Epidermal melanocyte (primary cell): ENCODE data around the gene POMGNT2.

Experiments used
- DNase-seq: peaks from one replicate; pipeline ENCODE4 v3.0.0; 2011; ENCODE audit warnings: low spot score; ENCODE audit not compliant: insufficient read length

The POMGNT2 gene

DNA sequence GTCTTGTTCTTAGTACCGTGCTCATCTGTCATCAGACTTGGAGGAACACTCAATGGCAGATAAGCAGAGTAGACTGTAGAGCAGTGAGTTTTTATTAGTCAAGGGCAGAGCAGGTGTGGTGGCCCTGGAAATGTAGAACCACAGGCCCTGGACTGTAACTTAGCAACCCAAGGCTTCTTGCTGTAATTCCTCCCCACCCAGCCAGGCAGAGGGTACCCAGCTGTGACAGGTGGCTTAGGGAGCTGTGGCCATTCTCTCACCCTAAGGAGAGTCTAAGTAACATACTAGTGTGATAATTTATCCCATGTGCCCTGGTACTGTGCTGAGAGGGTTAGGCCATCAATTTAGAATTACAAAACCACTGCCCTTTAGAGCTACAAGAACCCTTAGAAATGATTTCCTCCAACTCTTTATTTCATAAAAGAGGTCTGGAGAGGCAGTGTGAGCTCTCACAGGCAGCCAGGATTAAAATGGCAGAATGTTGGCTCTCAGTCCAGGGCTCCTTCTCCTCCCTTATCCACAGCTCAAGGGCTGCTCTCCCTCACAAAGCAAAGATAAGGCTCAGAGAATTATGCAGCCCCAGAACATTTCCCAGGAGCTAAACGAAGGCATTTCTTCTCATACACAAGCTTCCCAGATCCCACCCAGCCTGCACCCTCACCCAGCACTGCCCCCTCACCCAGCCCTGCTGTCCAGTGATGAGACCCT lies 3.0 kb downstream of the POMGNT2 start:
- no peak for DNase-seq

DNA sequence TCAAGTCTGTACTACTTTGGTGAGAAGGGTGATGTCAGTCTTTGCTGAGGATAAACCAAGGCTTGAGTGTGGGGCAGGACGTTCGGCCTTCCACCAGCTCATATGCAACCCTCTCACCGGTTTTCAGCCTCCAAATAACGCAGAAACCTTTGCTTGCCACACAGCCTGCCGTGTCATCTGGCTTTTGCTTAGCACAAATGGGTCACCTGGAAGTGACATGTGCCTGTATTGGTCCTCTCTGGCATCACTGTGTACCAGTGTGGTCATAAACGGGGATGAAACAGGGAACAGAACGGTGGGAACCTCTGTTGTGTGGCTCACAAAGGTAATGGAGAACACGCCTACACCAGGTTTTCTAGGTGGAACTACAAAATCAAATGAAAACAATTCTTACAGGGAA lies 7.1 kb downstream of the POMGNT2 start:
- no peak for DNase-seq

DNA sequence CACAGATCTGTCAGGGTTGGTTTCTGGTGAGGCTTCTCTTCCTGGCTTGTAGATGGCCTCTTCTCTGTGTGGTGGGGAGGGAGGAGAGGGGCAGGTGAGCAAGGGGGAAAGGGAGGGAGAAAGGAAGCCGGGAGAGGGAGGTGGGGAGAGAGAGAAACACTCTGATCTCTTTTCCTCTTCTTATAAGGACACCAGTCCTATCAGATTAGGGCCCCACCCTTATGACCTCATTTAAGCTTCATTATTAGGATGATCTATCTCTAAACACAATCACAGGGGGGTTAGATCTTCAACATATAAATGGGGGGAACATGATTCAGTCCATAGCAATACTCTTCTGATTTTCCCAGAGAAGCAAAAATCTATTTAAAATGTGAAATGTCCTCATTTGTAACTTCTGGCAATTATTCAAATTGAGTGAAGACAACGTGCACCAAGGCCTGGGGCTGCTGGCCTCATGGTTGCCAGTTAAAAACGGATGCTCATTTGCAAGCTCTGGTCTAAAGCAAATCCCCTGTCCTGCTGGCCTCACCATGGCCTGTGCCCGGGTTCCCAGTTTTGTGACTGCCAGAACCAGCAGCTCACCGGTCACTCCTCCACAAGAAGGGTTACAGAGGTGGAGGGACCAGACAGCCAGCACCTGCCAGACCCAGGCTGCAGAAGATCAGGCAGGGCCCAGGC lies 8.3 kb downstream of the POMGNT2 start:
- no peak for DNase-seq

DNA sequence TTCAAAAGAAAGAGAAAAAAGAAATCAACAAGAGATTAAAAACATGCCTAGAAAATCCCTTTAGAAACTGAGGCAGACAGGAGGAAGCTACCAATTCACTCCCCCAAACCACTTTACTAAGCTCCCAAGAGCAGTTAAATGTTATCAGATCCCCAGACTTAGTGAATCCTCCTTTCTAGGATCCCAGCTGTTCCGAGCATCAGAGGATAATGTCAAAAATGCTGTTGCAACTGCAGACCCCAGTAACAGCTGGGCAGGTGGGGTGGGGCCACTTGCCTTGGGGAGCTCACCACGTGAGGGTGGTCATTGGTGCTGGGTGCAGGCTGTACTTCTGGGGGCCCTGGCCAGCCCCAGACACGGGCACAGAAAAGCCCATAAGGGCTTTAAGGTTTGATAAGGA lies 9.1 kb downstream of the POMGNT2 start:
- DNase-seq, result no peak

DNA sequence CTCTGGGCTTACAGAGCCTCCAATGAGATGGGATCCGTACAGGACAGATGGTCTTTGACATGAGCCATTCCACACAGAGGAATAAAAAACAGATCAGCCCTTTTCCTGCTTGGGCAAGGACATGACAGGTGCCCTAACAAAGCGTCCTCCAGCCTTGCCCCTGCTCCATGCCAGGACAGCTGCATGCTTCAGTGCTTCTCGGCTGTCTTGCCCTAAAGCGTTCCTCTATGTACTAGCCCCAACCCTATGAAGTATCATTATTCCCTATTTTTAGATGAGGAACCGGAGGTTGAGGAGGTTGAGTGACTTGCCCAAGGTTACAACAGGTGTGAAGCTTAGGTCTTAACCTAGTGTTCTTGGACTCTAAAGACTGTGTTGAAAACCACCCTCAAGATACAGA lies 10.5 kb downstream of the POMGNT2 start:
- DNase-seq, result no peak

DNA sequence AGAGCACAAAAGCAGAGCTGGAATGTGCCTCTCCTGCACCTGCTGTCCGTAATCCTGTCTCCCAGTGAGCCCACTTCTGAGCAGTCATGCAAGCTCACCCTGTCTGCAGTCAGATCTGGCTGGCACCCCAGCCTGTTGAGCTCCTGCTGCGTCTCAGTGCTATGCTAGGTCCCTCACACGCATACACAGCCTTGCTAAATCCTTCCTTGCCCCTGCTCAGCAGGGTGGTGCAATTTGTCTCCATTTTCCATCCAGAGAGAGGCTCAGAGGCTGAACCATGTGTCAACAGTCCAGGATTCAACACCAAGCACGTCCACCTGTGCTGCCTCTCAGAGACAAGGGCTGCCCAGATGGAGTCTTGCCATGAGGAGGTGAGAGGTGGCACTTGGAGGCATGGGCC lies 11.0 kb downstream of the POMGNT2 start:
- no peak for DNase-seq

DNA sequence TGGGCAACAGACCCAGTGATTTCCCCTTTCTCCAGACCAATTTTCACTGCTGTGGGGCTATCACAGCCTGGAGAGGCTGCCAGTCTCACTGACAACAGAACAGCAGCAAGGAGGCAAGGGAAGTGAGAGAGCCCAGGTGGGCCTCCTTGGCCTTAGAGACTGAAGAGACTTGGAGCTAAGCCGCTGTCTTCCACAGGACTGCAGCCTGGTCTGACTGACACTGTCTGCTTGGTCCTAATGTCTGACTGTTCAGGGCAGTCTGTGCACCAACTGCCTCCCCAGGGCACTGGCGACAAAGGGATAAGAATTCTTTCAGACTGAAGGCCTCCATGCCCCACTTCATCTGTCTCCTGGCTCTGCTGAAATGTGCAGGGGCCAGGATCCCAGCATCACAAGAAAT lies 11.5 kb downstream of the POMGNT2 start:
- no peak for DNase-seq

DNA sequence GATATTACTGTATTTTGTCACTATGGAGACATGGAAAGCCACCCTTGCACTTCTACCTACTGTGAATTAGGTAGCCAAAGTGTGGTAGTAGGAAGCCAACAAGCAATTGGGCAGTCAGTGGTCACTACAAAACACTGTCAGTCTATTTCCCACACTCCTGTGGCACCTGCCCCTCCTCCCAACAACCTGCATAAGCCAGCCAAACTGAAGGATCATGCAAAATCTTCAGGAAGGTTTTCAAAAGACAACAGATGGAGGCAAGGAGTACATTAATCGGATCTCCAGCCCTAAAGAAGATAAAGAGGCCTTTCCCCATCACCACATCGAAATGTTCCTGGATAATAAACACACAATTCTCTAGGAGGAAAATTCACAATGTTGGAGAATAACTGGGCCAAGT lies 11.9 kb downstream of the POMGNT2 start:
- DNase-seq, result no peak

DNA sequence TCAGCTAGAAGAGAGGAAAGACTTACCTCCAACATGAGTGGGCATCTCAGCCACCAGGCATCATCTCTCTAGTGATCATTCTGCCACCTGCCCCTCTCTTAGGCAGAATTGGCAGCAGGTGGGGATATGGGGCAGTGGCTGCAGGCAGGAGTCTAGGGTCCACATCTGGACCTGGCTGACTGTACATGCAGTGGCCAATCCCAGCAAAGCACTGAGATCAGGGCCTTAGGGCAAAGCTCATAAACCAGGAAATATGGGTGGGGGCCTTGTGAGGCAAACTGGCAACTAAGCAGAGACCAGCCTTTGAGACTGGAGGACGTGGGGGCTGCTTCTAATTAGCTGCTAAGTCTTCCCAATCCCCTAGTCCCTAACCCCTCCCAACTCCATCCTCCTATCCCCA lies 12.9 kb downstream of the POMGNT2 start:
- DNase-seq, result no peak

DNA sequence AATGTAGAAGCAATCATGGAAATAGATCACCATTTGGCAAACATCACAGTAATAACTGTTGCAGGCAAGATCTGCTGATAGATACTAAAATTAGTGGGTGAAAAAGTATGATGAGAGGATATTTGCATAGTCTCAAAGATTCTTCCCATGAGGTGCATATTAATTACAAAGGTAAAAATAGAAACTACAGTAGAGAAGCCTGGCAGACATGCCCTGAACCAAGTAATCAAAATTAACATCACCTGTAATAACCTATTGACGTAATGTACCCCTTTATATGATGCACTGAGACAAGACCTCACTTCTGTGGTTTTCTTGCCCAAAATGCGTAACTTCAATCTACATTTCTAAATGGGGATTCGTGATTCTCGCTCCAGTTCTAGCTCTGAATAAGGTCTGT lies 14.4 kb downstream of the POMGNT2 start:
- no peak for DNase-seq

DNA sequence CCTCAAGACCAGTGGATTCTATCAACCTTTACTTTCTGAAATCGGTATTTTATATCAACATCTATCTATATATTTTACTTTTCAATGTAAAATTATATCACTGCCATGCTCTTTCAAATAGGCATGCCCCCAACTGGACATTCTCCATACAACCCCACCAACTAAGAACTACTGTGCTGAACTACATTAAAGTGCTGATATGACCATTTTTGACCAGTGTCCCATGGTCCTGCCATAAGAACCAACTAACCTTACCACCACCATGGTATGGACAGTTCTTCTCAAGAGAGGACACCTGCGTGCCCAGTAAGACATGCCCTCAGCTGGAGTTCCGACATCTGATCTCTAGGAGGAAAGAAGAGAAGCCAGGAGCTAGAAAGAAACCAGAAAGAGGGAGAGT lies 15.6 kb downstream of the POMGNT2 start:
- DNase-seq, result no peak

DNA sequence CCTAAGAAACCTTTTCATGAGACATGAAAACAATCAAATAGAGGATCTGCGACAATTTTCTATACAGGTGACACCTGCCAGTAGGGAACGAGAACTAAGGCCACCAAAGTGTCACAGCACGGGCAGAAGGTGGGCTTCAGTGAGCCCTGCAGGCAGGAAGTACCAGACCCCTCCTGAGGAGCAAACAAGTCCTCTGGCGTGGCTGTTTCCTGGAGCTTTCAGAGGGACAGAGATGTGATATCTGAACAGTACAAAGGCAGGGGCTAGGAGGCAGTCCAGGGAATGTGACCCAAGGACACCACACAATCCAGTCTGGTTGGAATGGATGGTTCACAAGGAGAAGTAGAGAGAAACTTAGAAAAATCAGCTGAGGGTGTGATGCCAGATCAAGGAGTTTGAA lies 16.8 kb downstream of the POMGNT2 start:
- DNase-seq, result no peak

DNA sequence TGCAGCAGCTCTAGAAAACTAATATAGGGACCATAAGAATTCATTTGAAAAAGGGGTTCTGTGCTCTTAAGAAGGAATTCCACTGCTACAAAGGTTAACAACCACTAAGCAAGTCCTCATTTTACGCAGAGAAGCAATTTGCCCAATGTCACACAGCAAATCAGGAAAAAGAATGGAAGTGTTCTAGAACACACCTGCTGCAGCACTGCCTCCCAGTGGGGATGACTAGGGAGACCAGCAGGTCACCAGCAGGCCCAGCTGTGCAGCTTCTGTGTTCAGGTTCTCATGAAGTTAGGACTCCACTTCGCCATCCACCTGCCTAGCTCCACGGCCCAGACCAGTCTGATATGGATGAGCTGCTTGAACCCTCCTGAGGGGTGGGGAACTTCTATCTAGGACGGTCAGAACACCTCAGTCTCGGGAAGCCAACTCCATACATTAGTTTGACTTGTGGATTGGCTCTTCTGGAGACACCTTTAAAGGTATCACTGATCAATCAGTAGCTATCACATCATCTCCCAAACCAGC lies 18.6 kb downstream of the POMGNT2 start:
- no peak for DNase-seq

DNA sequence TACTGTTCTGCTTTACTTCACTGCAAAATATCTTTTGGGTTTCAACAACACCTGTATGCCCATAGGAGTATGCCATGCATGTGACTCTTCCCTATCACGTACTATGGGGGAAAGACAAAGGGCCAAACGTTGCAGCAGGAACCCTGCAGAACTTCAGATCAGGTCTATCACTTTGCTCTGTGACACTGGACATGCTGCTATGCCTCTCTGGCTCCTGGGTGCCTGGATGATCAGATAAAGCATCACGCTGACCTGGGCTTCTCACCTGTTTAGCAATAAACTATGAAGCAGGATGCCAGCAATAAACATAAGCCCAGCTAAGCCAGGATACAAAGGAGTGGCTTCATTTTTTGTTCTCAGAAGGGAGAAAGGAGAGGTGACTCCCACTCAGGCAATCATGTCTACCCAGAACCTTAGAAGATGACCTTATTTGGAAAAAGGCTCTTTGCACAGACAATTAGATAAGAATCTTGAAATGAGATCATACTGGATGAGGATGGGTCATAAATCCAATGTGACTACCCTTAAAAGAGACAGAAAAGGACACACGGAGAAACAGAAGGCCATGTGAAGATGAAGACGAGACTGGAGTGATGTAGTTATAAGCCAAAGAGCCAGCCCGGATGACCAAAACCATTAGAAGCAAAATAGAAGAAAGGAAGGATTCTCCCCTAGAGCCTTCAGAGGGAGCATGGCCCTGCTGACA lies 19.3 kb downstream of the POMGNT2 start:
- no peak for DNase-seq

DNA sequence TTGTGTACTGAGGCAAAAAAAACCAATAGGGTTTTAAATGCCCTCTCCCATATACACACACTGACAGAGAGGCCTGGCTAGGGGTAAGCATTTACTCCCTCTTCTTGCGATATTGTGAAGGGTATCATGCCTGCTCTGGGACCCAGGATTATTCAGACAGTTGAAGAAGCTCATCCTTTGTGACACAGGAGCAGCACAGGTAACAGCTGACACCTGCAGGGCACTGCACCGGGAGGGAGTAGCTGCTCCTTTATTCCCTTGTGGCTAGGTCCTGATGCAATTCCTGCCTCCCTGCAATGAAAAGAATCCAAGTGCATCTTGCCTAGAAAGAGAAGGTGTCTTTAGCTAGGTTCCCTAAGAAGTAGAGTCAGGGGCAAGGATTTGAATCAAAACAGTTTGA lies 23.4 kb downstream of the POMGNT2 start:
- DNase-seq, result no peak

DNA sequence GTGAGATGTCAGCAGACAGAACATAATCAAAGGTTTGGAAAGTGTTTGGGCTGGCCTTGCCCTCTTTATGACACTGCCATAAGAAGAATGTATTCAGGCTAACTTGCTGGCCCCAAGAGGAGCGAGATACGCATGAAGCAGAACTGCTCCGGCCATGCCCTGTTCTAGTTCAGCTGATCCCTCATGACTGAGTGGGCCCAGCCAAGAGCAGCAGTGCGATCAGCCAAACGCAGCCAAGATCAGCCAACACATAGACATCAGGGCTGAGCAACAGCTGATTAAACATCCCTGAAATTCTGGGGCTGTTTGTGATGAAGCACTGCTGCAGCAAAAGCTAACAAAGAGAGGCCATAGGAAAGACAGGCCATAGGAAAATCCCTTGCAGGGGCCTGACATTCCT lies 24.1 kb downstream of the POMGNT2 start:
- DNase-seq, result no peak

DNA sequence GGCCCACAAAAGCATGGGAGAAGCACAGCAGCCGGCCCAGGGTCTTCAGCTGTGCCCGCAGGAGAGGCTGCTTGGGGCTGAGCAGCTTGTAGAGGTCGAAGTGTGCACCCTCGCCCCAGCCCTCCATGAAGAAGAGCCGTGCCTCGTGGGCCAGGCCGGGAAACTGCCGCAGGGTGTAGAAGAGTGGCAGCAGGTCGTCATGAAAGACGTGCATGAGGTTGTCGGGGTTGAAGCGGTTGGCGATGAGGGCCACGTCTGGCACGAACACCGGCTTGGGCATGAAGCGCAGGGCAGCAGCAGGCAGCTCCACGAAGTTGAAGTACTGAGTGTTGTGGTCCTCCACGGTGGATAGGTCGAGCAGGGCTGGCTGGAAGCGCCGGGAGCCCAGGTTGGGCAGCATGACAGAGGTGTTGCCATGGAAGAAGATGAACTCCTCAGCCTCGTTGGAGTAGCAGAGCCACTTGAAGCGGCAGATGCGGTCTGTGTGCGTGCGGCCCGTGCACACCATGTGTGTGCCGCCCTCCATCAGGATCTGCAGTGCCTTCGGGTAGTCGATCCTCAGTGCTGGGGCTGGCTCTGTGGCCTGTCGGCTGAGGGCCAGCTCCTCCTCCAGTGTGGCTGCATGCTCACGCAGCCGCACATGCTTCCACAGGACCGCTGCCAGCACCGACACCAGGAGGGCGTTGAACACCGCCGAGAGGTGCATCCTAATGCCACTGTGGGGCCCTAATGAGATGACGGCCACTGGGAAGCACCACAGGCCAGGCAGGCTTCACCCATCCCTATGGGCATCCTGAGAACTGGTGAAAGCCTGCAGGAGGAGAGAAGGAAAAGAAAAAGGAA lies 24.9 kb downstream of the POMGNT2 start:
- no peak for DNase-seq

DNA sequence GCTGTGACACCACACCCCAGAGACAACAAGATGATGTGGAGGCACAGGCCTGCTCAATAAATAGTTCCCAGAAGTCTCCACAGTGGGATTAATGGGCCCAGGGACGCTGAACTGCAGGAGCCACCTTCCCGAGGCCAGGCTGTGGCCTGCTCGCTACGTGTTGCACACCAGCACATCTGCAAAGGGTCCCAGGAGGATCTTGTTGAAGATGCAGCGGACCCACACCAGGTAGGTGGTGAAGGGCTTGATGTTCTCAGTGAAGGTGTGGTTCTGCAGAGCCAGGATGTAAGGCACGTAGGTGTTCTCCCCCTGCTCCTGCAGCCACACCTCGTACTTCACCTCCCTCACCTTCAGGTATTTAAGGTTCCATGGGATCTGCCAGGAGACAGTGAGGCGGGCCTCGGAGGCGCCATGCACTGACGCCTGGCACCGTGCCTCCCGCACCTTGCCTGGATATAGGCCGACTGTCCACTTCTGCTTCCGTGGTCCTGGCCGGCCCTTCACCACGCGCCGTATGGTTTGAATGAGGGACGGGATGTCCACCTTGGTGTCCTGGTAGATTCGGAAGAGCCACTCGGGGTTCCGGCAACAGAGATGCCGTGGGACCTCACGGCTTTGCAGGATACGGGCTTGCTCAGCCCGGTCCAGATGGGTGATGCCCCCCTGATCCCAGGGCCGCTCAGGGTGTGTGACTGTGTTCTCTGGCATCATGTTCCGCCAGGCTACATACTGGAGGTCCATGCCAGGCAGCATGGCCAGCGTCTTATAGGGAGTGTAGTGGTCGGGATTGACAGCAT lies 26.1 kb downstream of the POMGNT2 start:
- no peak for DNase-seq

DNA sequence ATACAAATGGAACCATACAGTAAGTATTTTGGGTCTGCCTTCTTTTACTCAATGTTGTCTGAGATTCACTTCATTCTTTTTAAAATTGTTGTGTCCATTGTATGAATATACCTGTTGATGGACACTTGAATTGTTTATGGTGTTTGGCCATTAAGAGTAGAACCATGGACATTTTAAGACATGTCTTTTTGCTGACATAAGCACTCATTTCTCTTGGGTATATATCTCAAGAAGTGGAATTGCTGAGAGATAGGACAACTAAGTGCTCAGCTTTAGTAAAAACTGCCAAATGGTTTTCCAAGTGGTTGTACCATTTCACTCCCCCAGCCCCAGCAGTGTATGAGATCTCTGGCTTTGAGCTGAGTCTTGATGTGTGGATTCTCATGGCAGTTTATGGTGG lies 28.2 kb downstream of the POMGNT2 start:
- no peak for DNase-seq

DNA sequence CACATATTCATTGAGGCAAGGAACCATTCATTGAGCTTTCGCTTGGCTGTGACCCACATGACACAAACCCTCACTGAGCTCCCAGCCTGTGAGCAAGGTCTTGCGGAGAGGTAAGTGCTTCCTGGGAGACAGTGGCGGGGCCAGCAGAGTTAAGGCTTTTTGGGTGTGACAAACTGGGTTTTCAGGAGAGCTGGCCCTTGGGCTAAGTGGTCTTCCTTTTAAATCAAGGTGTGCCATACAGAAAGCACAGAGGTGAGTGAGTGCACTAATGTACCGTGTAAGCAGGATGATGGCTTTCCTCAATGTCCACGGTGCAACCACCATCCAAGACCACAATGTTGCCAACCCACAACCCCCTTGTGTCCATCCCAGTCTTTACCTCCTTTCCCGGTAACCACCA lies 28.6 kb downstream of the POMGNT2 start:
- no peak for DNase-seq

DNA sequence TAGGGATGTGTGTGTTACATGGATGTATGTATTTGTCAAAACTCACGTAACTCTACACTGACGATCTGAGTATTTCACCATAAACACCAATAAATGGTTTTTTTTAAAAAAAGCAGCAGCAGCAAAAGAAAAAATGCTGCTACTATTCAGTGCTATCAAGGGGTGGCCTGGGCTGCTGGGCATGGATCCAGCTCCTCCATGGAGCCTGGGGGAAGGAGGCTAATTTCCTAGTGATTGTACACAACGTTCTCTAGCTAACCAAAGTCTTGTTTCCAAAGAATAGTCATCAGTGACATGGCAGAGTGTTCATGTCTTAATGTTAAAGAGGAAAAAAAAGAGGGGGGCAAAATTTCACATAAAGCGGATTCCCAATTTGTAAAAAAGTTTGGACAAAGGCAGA lies 29.0 kb downstream of the POMGNT2 start:
- DNase-seq, result no peak
